Calu3 (cell line): Measurements from ENCODE around the gene FZD1. TPM values are rescaled to one million over a fixed set of nuclear protein-coding genes. Genes with fewer than 3 reads are reported as not detected.
A peak's percentile ranks its signal among the peaks of the same experiment; 100 is the strongest.

Experiments used
- BruUV-seq: library from RNA; stranded (reverse); fragments of 400-500 nt; replicated peaks from 2 replicates; lab custom pipeline; 2021; lab: Mats Ljungman, UMichigan
- CTCF ChIA-PET: fragments of 300-600 bp; sonication (Branson Sonifier 250); formaldehyde crosslinking; loops from one replicate; lab custom pipeline; 2022; ENCODE audit warnings: antibody characterized with exemption; lab: Charles Lee
- DNase-seq: peaks from one replicate; pipeline ENCODE4 v3.0.0; 2022
- H3K27ac Mint-ChIP-seq: one replicate; pipeline ENCODE4 v1.8.0; 2022; ENCODE audit warnings: mixed read lengths; ENCODE audit not compliant: unreplicated experiment
- H3K27me3 Mint-ChIP-seq: one replicate; pipeline ENCODE4 v1.8.0; 2022; ENCODE audit warnings: mixed read lengths; ENCODE audit not compliant: unreplicated experiment
- H3K36me3 Mint-ChIP-seq: one replicate; pipeline ENCODE4 v1.8.0; 2022; ENCODE audit warnings: mild to moderate bottlenecking, moderate library complexity, mixed read lengths; ENCODE audit not compliant: insufficient read depth, unreplicated experiment
- H3K4me1 Mint-ChIP-seq: one replicate; pipeline ENCODE4 v1.8.0; 2022; ENCODE audit warnings: mild to moderate bottlenecking, low read depth, mixed read lengths; ENCODE audit not compliant: unreplicated experiment
- H3K4me3 Mint-ChIP-seq: one replicate; pipeline ENCODE4 v1.8.0; 2022; ENCODE audit warnings: mild to moderate bottlenecking, low read depth, moderate library complexity, mixed read lengths; ENCODE audit not compliant: unreplicated experiment
- H3K9me3 Mint-ChIP-seq: one replicate; pipeline ENCODE4 v1.8.0; 2022; ENCODE audit warnings: low read depth, mixed read lengths; ENCODE audit not compliant: unreplicated experiment
- intact Hi-C: fragments of 100-400 bp; cut with micrococcal nuclease; formaldehyde crosslinking; loops from one replicate; pipeline ENCODE4 v1.10.0; 2022; ENCODE audit not compliant: unreplicated experiment
- total RNA-seq: library from RNA; stranded (reverse); gene quantifications from 2 replicates; pipeline ENCODE4 v1.2.3, GENCODE V29; 2022
- TF ChIP-seq, protein P1 (sequence below): fragments of 200-600 bp; IDR thresholded peaks from one replicate; pipeline ENCODE4 v1.8.0; 2022; ENCODE audit warnings: antibody characterized with exemption; ENCODE audit not compliant: unreplicated experiment

Gene FZD1
- total RNA-seq, 1 experiment from 2014 or later: 3.7 TPM

DNA sequence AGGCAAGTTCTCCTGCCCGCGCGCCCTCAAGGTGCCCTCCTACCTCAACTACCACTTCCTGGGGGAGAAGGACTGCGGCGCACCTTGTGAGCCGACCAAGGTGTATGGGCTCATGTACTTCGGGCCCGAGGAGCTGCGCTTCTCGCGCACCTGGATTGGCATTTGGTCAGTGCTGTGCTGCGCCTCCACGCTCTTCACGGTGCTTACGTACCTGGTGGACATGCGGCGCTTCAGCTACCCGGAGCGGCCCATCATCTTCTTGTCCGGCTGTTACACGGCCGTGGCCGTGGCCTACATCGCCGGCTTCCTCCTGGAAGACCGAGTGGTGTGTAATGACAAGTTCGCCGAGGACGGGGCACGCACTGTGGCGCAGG, 1.4 kb downstream of the FZD1 start:
- TF ChIP-seq, protein P1, sequence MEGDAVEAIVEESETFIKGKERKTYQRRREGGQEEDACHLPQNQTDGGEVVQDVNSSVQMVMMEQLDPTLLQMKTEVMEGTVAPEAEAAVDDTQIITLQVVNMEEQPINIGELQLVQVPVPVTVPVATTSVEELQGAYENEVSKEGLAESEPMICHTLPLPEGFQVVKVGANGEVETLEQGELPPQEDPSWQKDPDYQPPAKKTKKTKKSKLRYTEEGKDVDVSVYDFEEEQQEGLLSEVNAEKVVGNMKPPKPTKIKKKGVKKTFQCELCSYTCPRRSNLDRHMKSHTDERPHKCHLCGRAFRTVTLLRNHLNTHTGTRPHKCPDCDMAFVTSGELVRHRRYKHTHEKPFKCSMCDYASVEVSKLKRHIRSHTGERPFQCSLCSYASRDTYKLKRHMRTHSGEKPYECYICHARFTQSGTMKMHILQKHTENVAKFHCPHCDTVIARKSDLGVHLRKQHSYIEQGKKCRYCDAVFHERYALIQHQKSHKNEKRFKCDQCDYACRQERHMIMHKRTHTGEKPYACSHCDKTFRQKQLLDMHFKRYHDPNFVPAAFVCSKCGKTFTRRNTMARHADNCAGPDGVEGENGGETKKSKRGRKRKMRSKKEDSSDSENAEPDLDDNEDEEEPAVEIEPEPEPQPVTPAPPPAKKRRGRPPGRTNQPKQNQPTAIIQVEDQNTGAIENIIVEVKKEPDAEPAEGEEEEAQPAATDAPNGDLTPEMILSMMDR: no peak
- CTCF ChIA-PET: interaction anchor here (0.7 kb wide), 1 partner anchor 587 kb away, joined by 3 read pairs; no protein-coding TSS in a partner anchor
- Mint-ChIP-seq H3K4me3 (peak overlapping the region; percentile 91), H3K36me3 (peaks cover 24% of the 10 kb centered on the region), H3K4me1 (no peaks in the 10 kb centered on the region), H3K27ac (no peak overlapping the region), H3K27me3 (no peaks in the 10 kb centered on the region), H3K9me3 (no peaks in the 10 kb centered on the region)
- intact Hi-C loops: loop anchor here (10.0 kb wide), 1 partner anchor 181 kb away; no protein-coding TSS in a partner anchor
- BruUV-seq: no TSS peak
- DNase-seq: no peak

DNA sequence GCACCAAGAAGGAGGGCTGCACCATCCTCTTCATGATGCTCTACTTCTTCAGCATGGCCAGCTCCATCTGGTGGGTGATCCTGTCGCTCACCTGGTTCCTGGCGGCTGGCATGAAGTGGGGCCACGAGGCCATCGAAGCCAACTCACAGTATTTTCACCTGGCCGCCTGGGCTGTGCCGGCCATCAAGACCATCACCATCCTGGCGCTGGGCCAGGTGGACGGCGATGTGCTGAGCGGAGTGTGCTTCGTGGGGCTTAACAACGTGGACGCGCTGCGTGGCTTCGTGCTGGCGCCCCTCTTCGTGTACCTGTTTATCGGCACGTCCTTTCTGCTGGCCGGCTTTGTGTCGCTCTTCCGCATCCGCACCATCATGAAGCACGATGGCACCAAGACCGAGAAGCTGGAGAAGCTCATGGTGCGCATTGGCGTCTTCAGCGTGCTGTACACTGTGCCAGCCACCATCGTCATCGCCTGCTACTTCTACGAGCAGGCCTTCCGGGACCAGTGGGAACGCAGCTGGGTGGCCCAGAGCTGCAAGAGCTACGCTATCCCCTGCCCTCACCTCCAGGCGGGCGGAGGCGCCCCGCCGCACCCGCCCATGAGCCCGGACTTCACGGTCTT, 1.9 kb downstream of the FZD1 start:
- no TSS peak for BruUV-seq
- TF ChIP-seq, protein P1: no peak
- Mint-ChIP-seq H3K27me3 (no peaks in the 10 kb centered on the region), H3K4me1 (no peaks in the 10 kb centered on the region), H3K36me3 (peaks cover 24% of the 10 kb centered on the region), H3K4me3 (peak overlapping the region; percentile 91), H3K9me3 (no peaks in the 10 kb centered on the region), H3K27ac (no peak overlapping the region)
- CTCF ChIA-PET: interaction anchor here (0.7 kb wide), 1 partner anchor 587 kb away, joined by 3 read pairs; no protein-coding TSS in a partner anchor
- intact Hi-C loops: loop anchor here (10.0 kb wide), 1 partner anchor 181 kb away; no protein-coding TSS in a partner anchor
- DNase-seq: no peak

DNA sequence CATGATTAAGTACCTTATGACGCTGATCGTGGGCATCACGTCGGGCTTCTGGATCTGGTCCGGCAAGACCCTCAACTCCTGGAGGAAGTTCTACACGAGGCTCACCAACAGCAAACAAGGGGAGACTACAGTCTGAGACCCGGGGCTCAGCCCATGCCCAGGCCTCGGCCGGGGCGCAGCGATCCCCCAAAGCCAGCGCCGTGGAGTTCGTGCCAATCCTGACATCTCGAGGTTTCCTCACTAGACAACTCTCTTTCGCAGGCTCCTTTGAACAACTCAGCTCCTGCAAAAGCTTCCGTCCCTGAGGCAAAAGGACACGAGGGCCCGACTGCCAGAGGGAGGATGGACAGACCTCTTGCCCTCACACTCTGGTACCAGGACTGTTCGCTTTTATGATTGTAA, 2.5 kb downstream of the FZD1 start:
- no peaks in the 10 kb centered on the region for H3K27me3 Mint-ChIP-seq
- no peak overlapping the region for H3K27ac Mint-ChIP-seq

DNA sequence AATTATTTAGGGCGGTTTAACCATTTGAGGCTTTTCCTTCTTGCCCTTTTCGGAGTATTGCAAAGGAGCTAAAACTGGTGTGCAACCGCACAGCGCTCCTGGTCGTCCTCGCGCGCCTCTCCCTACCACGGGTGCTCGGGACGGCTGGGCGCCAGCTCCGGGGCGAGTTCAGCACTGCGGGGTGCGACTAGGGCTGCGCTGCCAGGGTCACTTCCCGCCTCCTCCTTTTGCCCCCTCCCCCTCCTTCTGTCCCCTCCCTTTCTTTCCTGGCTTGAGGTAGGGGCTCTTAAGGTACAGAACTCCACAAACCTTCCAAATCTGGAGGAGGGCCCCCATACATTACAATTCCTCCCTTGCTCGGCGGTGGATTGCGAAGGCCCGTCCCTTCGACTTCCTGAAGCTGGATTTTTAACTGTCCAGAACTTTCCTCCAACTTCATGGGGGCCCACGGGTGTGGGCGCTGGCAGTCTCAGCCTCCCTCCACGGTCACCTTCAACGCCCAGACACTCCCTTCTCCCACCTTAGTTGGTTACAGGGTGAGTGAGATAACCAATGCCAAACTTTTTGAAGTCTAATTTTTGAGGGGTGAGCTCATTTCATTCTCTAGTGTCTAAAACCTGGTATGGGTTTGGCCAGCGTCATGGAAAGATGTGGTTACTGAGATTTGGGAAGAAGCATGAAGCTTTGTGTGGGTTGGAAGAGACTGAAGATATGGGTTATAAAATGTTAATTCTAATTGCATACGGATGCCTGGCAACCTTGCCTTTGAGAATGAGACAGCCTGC, 3.1 kb downstream of the FZD1 start:
- Mint-ChIP-seq H3K27ac (peak overlapping the region; percentile 30), H3K9me3 (no peaks in the 10 kb centered on the region), H3K36me3 (peaks cover 24% of the 10 kb centered on the region), H3K4me3 (peak overlapping the region; percentile 14), H3K27me3 (no peaks in the 10 kb centered on the region), H3K4me1 (no peaks in the 10 kb centered on the region)
- CTCF ChIA-PET: no interaction called here
- TF ChIP-seq, protein P1: no peak
- BruUV-seq: no TSS peak
- intact Hi-C loops: loop anchor here (10.0 kb wide), 1 partner anchor 183 kb away; no protein-coding TSS in a partner anchor
- DNase-seq: no peak

More for the DNA sequence above, 2.5 kb downstream of the FZD1 start:
- Mint-ChIP-seq H3K4me3 (peak overlapping the region; percentile 91), H3K4me1 (no peaks in the 10 kb centered on the region), H3K9me3 (no peaks in the 10 kb centered on the region), H3K36me3 (peaks cover 24% of the 10 kb centered on the region)
- DNase-seq: no peak
- TF ChIP-seq, protein P1: no peak
- CTCF ChIA-PET: no interaction called here
- no TSS peak for BruUV-seq
- intact Hi-C loops: loop anchor here (10.0 kb wide), 1 partner anchor 182 kb away; no protein-coding TSS in a partner anchor
